Osteocyte (in vitro differentiated cells): ENCODE results near the gene TEKT3. TPM values are rescaled to one million over a fixed set of nuclear protein-coding genes. Genes with fewer than 3 reads are reported as not detected.

ENCODE experiments used
- DNase-seq: peaks from one replicate; pipeline ENCODE4 v3.0.0; 2021; ENCODE audit warnings: mixed read lengths; ENCODE audit not compliant: unreplicated experiment; ENCODE audit errors: extremely low spot score
- H3K27ac Mint-ChIP-seq: one replicate; pipeline ENCODE4 v1.8.0; 2021; ENCODE audit warnings: mild to moderate bottlenecking, mixed read lengths; ENCODE audit not compliant: unreplicated experiment
- H3K27me3 Mint-ChIP-seq: one replicate; pipeline ENCODE4 v1.8.0; 2021; ENCODE audit warnings: mixed read lengths; ENCODE audit not compliant: unreplicated experiment
- H3K36me3 Mint-ChIP-seq: one replicate; pipeline ENCODE4 v1.8.0; 2021; ENCODE audit warnings: mixed read lengths; ENCODE audit not compliant: unreplicated experiment
- H3K4me1 Mint-ChIP-seq: one replicate; pipeline ENCODE4 v1.8.0; 2021; ENCODE audit warnings: mixed read lengths; ENCODE audit not compliant: unreplicated experiment
- H3K4me3 Mint-ChIP-seq: one replicate; pipeline ENCODE4 v1.8.0; 2021; ENCODE audit warnings: mild to moderate bottlenecking, moderate library complexity, mixed read lengths; ENCODE audit not compliant: unreplicated experiment
- H3K9me3 Mint-ChIP-seq: one replicate; pipeline ENCODE4 v1.8.0; 2021; ENCODE audit warnings: mixed read lengths; ENCODE audit not compliant: unreplicated experiment
- total RNA-seq: library from RNA; stranded (reverse); gene quantifications from 2 replicates; pipeline ENCODE4 v1.2.1, GENCODE V29; 2021
- TF ChIP-seq, protein P1 (sequence below): fragments of 200-600 bp; sonication (generic); IDR thresholded peaks from 2 replicates; pipeline ENCODE4 v1.5.0; 2021; ENCODE audit warnings: antibody characterized with exemption, mild to moderate bottlenecking, moderate library complexity

TEKT3 gene
- total RNA-seq, 1 donor from 2014 or later = not detected

GRCh38 chr17:15270628-15271381 lies 70.6 kb downstream of the TEKT3 start:
- Mint-ChIP-seq H3K9me3 (no peaks in the 10 kb centered on the region), H3K36me3 (no peaks in the 10 kb centered on the region), H3K27me3 (no peaks in the 10 kb centered on the region), H3K4me1 (peaks cover 45% of the 10 kb centered on the region), H3K4me3 (no peak overlapping the region), H3K27ac (no peak overlapping the region)
- TF ChIP-seq, protein P1, sequence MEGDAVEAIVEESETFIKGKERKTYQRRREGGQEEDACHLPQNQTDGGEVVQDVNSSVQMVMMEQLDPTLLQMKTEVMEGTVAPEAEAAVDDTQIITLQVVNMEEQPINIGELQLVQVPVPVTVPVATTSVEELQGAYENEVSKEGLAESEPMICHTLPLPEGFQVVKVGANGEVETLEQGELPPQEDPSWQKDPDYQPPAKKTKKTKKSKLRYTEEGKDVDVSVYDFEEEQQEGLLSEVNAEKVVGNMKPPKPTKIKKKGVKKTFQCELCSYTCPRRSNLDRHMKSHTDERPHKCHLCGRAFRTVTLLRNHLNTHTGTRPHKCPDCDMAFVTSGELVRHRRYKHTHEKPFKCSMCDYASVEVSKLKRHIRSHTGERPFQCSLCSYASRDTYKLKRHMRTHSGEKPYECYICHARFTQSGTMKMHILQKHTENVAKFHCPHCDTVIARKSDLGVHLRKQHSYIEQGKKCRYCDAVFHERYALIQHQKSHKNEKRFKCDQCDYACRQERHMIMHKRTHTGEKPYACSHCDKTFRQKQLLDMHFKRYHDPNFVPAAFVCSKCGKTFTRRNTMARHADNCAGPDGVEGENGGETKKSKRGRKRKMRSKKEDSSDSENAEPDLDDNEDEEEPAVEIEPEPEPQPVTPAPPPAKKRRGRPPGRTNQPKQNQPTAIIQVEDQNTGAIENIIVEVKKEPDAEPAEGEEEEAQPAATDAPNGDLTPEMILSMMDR = no peak
- DNase-seq = no peak

DNA sequence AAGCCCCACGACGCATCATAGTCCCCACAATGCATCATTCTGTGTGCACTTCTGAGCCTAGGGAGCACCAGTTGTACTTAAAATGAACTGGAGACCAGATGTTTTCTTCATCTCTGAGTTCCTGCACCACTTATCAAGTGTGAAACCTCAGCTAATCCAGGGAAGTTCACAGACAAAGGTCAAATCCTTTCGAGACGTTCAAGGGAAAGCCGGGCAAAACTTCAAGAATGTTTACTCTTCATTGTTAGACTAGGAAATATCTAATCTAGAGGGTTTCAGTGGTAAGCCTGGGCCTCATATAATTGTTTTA lies 71.7 kb downstream of the TEKT3 start:
- Mint-ChIP-seq H3K4me3 (no peak overlapping the region), H3K27ac (no peak overlapping the region), H3K36me3 (no peaks in the 10 kb centered on the region), H3K9me3 (no peaks in the 10 kb centered on the region), H3K27me3 (no peaks in the 10 kb centered on the region), H3K4me1 (peaks cover 52% of the 10 kb centered on the region)
- TF ChIP-seq, protein P1 = no peak
- no peak for DNase-seq

- H3K27ac Mint-ChIP-seq = no peak overlapping the region
- no peaks in the 10 kb centered on the region for H3K9me3 Mint-ChIP-seq
- peaks cover 57% of the 10 kb centered on the region for H3K4me1 Mint-ChIP-seq
- DNase-seq = no peak
- H3K27me3 Mint-ChIP-seq = no peaks in the 10 kb centered on the region
- H3K4me3 Mint-ChIP-seq = no peak overlapping the region
- TF ChIP-seq, protein P1 = no peak
- H3K36me3 Mint-ChIP-seq = no peaks in the 10 kb centered on the region
Observed at GRCh38 chr17:15269087-15269779, 72.2 kb downstream of the TEKT3 start.

- TF ChIP-seq, protein P1 = no peak
- H3K36me3 Mint-ChIP-seq = no peaks in the 10 kb centered on the region
- H3K27ac Mint-ChIP-seq = no peak overlapping the region
- peaks cover 55% of the 10 kb centered on the region for H3K4me1 Mint-ChIP-seq
- H3K9me3 Mint-ChIP-seq = no peaks in the 10 kb centered on the region
- H3K27me3 Mint-ChIP-seq = no peaks in the 10 kb centered on the region
- H3K4me3 Mint-ChIP-seq = no peak overlapping the region
- no peak for DNase-seq
Observed at GRCh38 chr17:15268461-15268860, 72.9 kb downstream of the TEKT3 start.

- Mint-ChIP-seq H3K27ac (no peak overlapping the region), H3K4me1 (peaks cover 55% of the 10 kb centered on the region), H3K9me3 (no peaks in the 10 kb centered on the region), H3K4me3 (no peak overlapping the region), H3K27me3 (no peaks in the 10 kb centered on the region), H3K36me3 (no peaks in the 10 kb centered on the region)
- TF ChIP-seq, protein P1 = no peak
- DNase-seq = no peak
Observed at GRCh38 chr17:15267996-15268395, 73.4 kb downstream of the TEKT3 start.
